ENCODE measurements around the gene IVNS1ABP. TPM values are rescaled to one million over a fixed set of nuclear protein-coding genes. Genes with fewer than 3 reads are reported as not detected.

IVNS1ABP gene
- total and polyA plus RNA-seq, 10 of the 15 experiments (the other 5 are each of a cell fraction or from before 2014, with no cell fraction given), result 19.2 to 154 (median 43.9) TPM

DNA sequence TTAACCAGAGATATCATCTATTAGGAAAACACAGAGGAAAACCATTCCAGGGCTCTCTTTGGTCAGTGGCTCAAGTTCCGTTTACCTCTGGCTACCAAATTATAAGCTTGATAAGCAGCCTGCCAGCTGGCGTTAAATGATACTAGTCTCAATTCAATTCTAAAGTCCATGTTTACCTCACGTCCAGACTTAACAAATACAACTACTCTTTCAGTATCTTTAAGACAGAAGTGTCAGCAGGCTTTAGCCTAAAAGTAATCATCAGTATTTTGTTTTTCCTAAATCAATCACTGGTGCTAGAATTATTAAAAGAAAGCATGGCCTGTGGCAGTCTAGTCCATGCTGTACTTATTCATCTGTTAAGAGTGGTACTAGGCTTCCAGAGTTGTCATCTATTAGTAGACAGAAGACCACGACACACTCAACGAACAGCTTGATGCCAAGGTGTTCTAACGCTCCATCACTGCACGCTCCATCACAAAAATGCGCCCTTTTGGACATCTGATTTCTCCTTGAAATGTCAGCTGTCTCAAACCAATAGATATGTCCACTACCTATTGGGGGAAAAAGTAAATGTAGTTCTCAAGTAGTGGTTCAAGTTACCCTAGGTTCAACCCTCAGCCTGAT is 1.5 kb downstream of the IVNS1ABP start:
- no peak for FAIRE-seq
- TF ChIP-seq CHD4 (IDR thresholded peaks at IDR 0.05) (no peak), TCF3 (IDR thresholded peaks at IDR 0.05; ENCODE audit: borderline replicate concordance, insufficient read depth, low read depth, low read length) (no peak), ATF7 (IDR thresholded peaks at IDR 0.05; ENCODE audit: low read depth) (no peak), POU2F2 (IDR thresholded peaks at IDR 0.05; ENCODE audit: borderline replicate concordance, low read depth, low read length) (no peak), IRF5 (IDR thresholded peaks at IDR 0.05; ENCODE audit: borderline replicate concordance) (no peak), RFX5 (IDR thresholded peaks at IDR 0.05; ENCODE audit: low read depth, low read length) (no peak), HCFC1 (IDR thresholded peaks at IDR 0.05; ENCODE audit: low read length) (no peak), ZNF384 (IDR thresholded peaks at IDR 0.05; ENCODE audit: borderline replicate concordance, low read depth, low read length) (no peak), ZNF622 (IDR thresholded peaks at IDR 0.05) (no peak), SMC3 (IDR thresholded peaks at IDR 0.05; ENCODE audit: borderline replicate concordance, low read length) (no peak), HDGF (IDR thresholded peaks at IDR 0.05) (no peak), IKZF2 (IDR thresholded peaks at IDR 0.05) (no peak), SMARCA5 (IDR thresholded peaks at IDR 0.05) (no peak), CBX3 (IDR thresholded peaks at IDR 0.05; ENCODE audit: borderline replicate concordance, low read depth) (no peak), CEBPZ (IDR thresholded peaks at IDR 0.05; ENCODE audit: low read depth, low read length) (no peak), RAD51 (IDR thresholded peaks at IDR 0.05) (no peak), FOXK2 (IDR thresholded peaks at IDR 0.05) (no peak), POLR2AphosphoS2 (IDR thresholded peaks at IDR 0.05; ENCODE audit: low read depth, low read length) (no peak)
- TF ChIP-seq, protein P1, sequence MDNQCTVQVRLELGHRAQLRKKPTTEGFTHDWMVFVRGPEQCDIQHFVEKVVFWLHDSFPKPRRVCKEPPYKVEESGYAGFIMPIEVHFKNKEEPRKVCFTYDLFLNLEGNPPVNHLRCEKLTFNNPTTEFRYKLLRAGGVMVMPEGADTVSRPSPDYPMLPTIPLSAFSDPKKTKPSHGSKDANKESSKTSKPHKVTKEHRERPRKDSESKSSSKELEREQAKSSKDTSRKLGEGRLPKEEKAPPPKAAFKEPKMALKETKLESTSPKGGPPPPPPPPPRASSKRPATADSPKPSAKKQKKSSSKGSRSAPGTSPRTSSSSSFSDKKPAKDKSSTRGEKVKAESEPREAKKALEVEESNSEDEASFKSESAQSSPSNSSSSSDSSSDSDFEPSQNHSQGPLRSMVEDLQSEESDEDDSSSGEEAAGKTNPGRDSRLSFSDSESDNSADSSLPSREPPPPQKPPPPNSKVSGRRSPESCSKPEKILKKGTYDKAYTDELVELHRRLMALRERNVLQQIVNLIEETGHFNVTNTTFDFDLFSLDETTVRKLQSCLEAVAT (IDR thresholded peaks at IDR 0.05), result no peak

More for the DNA sequence above, 1.5 kb downstream of the IVNS1ABP start:
- peaks cover 0 to 2% of the 10 kb centered on the region in 2 experiments; a peak in 1 of 4 replicates for H3K36me3 ChIP-seq (ENCODE audit: control insufficient read depth in 2 of 2, insufficient read depth in 2 of 2, low read length in 1 of 2)
- no peaks in the 10 kb centered on the region; the same call in 1 of the 2 replicates for H4K20me1 ChIP-seq (ENCODE audit: control insufficient read depth, insufficient read depth)
- H3K9me3 ChIP-seq (replicated peaks; ENCODE audit: control insufficient read depth, insufficient read depth, low read length), result no peaks in the 10 kb centered on the region; the same call in 2 of the 3 replicates
- CTCF ChIA-PET, result interaction anchor here (0.8 to 1.8 kb wide), 9 partner anchors 11 to 366 kb away, joined by 3 to 9 read pairs (median 4); no protein-coding TSS in a partner anchor
- POLR2A ChIA-PET, result interaction anchor here (0.7 to 3.1 kb wide), 6 partner anchors 9 to 281 kb away, joined by 3 to 10 read pairs (median 5); partner anchors contain the start of gene SWT1
- H3K27ac ChIP-seq (ENCODE audit: control insufficient read depth, insufficient read depth), result peak overlapping the region; percentile 73; the same call in 1 of the 2 replicates
- H2AFZ ChIP-seq (ENCODE audit: control insufficient read depth, low read depth, low read length), result peak overlapping the region; percentile 42
- SMC1A ChIA-PET (ENCODE audit: uncharacterized antibody, unreplicated experiment), result interaction anchor here (0.5 to 6.2 kb wide), 8 partner anchors 22 to 366 kb away, joined by 3 to 54 read pairs (median 4); no protein-coding TSS in a partner anchor
- DNase-seq (ENCODE audit: low read depth, low spot score) (peak; percentile 26), ATAC-seq (no peak; the same call in 2 of the 3 replicates)
- peak overlapping the region; percentile 92 for H3K9ac ChIP-seq (ENCODE audit: control insufficient read depth, insufficient read depth, low read length)
- RAD21 ChIA-PET (ENCODE audit: unreplicated experiment), result interaction anchor here (0.7 to 4.7 kb wide), 6 partner anchors 21 to 365 kb away, joined by 3 to 39 read pairs (median 8); no protein-coding TSS in a partner anchor
- in situ Hi-C loops (cut with MboI) (loop anchor here (25.0 kb wide), 1 partner anchor 1047 kb away; no protein-coding TSS in a partner anchor), intact Hi-C loops (cut with micrococcal nuclease; ENCODE audit: unreplicated experiment) (loop anchor here (2.0 to 5.0 kb wide), 7 partner anchors 52 to 365 kb away; partner anchors contain the start of genes RNF2, SWT1 and TRMT1L)
- peak overlapping the region; percentile 64 for H3K4me2 ChIP-seq (ENCODE audit: control insufficient read depth, insufficient read depth)
- peak overlapping the region; percentile 79 for H3K4me3 ChIP-seq
- H3K79me2 ChIP-seq (ENCODE audit: control insufficient read depth, insufficient read depth, low read length), result peaks cover 66% of the 10 kb centered on the region
- WGBS (ENCODE audit: insufficient coverage, insufficient replicate concordance, low lambda C conversion rate, missing lambda C conversion rate), result 2% methylated on average over 8 of the region's 8 CpGs
- H3K27me3 ChIP-seq (replicated peaks in 1 of 2; ENCODE audit: control insufficient read depth in 2 of 2, insufficient read depth in 2 of 2, low read length in 1 of 2), result no peaks in the 10 kb centered on the region
- no peaks in the 10 kb centered on the region; the same call in 1 of the 2 replicates for H3K4me1 ChIP-seq (ENCODE audit: control insufficient read depth, insufficient read depth, low read length)
- no TSS peak for BruUV-seq (replicated peaks)

Data from GM12878 (cell line).